ENCODE data around the gene TP53AIP1.

GRCh38 chr11:128888034-128888985 is 54.4 kb downstream of the TP53AIP1 start:
- TF ChIP-seq POLR2A (IDR thresholded peaks at IDR 0.05) (no peak), CTCF (IDR thresholded peaks at IDR 0.05) (no peak)

All from uterus (tissue), 2 donors.